ENCODE measurements around the gene AKR1C1. TPM values are rescaled to one million over a fixed set of nuclear protein-coding genes. Genes with fewer than 3 reads are reported as not detected.
A peak's percentile ranks its signal among the peaks of the same experiment; 100 is the strongest.

Gene AKR1C1
- total and polyA plus RNA-seq, 2 of the 13 experiments (the other 11 are each of a cell fraction or from before 2014, with no cell fraction given), result 948 to 2,238 TPM

- peak; percentile 89 for TF ChIP-seq RXRB (CRISPR knock-in tag; IDR thresholded peaks at IDR 0.05; ENCODE audit: borderline replicate concordance)
- TF ChIP-seq TFE3 (CRISPR knock-in tag; IDR thresholded peaks at IDR 0.05), result peak; percentile 20; the same call in 1 of the 2 replicates
- TF ChIP-seq ATF2 (CRISPR knock-in tag; IDR thresholded peaks at IDR 0.05), result 0 out of 2 replicates have a peak, but pooled peaks have one; percentile 38
- peak; percentile 53; the same call in 1 of the 2 replicates for TF ChIP-seq MIXL1 (CRISPR knock-in tag; IDR thresholded peaks at IDR 0.05)
- TF ChIP-seq KDM1A (CRISPR knock-in tag; IDR thresholded peaks at IDR 0.05), result no peak
- TF ChIP-seq TBX3 (IDR thresholded peaks at IDR 0.05; ENCODE audit: borderline replicate concordance), result peak; percentile 68; the same call in 1 of the 2 replicates
- TF ChIP-seq ZNF609 (CRISPR knock-in tag; IDR thresholded peaks at IDR 0.05; ENCODE audit: borderline replicate concordance), result peak; percentile 39; the same call in 1 of the 2 replicates
- TF ChIP-seq ZMYM4 (CRISPR knock-in tag; IDR thresholded peaks at IDR 0.05), result peak; percentile 23; the same call in 1 of the 2 replicates
- TF ChIP-seq FOSL2 (CRISPR knock-in tag; IDR thresholded peaks at IDR 0.05), result peak; percentile 40
- no peak for TF ChIP-seq ZFP62 (CRISPR knock-in tag; IDR thresholded peaks at IDR 0.05)
- peak; percentile 57; the same call in 1 of the 2 replicates for TF ChIP-seq DRAP1 (CRISPR knock-in tag; IDR thresholded peaks at IDR 0.05)
- TF ChIP-seq ATF1 (CRISPR knock-in tag; IDR thresholded peaks at IDR 0.05), result 0 out of 2 replicates have a peak, but pooled peaks have one; percentile 13
- TF ChIP-seq POLR2G (IDR thresholded peaks at IDR 0.05; ENCODE audit: low read depth, low read length), result peak; percentile 41
- no peak for TF ChIP-seq TEAD3 (CRISPR knock-in tag; optimal IDR thresholded peaks at IDR 0.05; ENCODE audit: borderline replicate concordance)
- TF ChIP-seq RBM39 (IDR thresholded peaks at IDR 0.05; ENCODE audit: low read depth, low read length, poor library complexity, severe bottlenecking), result no peak
- TF ChIP-seq ZNF704 (CRISPR knock-in tag; IDR thresholded peaks at IDR 0.05; ENCODE audit: borderline replicate concordance), result no peak; the same call in 1 of the 2 replicates
- no peak for TF ChIP-seq ZNF800 (CRISPR knock-in tag; IDR thresholded peaks at IDR 0.05)
These were observed 23.8 kb upstream of the AKR1C1 start (continued) for GRCh38 chr10:4939224-4940072.

Measured in HepG2 (cell line).